OCI-LY3 (cell line): ENCODE data around the gene NGF.

ENCODE experiments used
- EZH2phosphoT487 ChIP-seq: fragments of 200-600 bp; shearing (Covaris generic); IDR thresholded peaks from 2 replicates; pipeline ENCODE4 v1.6.1; 2018; ENCODE audit warnings: antibody characterized with exemption, mixed run types, low read depth
- TF ChIP-seq, protein P1 (sequence below): fragments of 200-600, 300-600 bp; sonication (generic); IDR thresholded peaks from 2 replicates; pipeline ENCODE4 v1.5.1; 2014; ENCODE audit warnings: antibody characterized with exemption, low read length, low read depth

DNA sequence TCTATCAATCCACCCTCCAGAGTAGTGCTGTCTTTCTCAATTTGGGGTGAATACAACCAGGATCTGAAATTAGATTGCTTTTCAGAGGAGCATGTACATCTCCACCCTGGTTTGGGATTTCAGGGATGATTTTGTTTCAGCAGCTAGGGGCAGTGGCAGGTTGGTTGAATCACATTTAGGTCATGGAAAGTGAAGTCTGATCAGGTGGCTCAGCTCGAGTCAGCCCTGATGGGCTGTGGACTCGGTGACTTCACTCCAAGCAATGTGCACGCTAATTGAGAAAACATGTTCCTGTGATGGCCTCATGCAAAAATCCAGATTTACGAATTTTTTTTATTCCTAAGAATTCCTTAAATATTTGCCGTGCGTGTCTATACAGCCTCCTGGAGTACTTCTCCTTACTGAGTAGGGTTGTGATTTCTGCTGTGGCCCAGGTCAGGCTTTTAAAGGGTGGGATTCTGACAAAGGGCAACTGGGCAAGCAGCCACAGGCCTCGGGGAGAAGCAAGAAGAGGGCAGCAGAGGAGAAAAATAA lies 7.5 kb downstream of the NGF start:
- TF ChIP-seq, protein P1, sequence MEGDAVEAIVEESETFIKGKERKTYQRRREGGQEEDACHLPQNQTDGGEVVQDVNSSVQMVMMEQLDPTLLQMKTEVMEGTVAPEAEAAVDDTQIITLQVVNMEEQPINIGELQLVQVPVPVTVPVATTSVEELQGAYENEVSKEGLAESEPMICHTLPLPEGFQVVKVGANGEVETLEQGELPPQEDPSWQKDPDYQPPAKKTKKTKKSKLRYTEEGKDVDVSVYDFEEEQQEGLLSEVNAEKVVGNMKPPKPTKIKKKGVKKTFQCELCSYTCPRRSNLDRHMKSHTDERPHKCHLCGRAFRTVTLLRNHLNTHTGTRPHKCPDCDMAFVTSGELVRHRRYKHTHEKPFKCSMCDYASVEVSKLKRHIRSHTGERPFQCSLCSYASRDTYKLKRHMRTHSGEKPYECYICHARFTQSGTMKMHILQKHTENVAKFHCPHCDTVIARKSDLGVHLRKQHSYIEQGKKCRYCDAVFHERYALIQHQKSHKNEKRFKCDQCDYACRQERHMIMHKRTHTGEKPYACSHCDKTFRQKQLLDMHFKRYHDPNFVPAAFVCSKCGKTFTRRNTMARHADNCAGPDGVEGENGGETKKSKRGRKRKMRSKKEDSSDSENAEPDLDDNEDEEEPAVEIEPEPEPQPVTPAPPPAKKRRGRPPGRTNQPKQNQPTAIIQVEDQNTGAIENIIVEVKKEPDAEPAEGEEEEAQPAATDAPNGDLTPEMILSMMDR: no peak
- TF ChIP-seq EZH2phosphoT487: no peak
